Hepatocyte (in vitro differentiated cells): ENCODE results near the gene ALG11. TPM values are rescaled to one million over a fixed set of nuclear protein-coding genes. Genes with fewer than 3 reads are reported as not detected.
A peak's percentile ranks its signal among the peaks of the same experiment; 100 is the strongest.

ENCODE experiments used
- DNase-seq: peaks from one replicate; pipeline ENCODE4 v3.0.0-alpha.2; 2016; ENCODE audit warnings: low spot score
- H2AFZ ChIP-seq: fragments of 200-600 bp; sonication (generic); 2 replicates; pipeline ENCODE4 v1.6.0; 2016; ENCODE audit warnings: antibody characterized with exemption, mild to moderate bottlenecking
- H3K27ac ChIP-seq: fragments of 200-600 bp; sonication (generic); 2 replicates; pipeline ENCODE4 v1.5.1; 2016; ENCODE audit warnings: mild to moderate bottlenecking
- H3K27me3 ChIP-seq: fragments of 200-600 bp; sonication (generic); 2 replicates; pipeline ENCODE4 v1.6.1; 2016
- H3K36me3 ChIP-seq: fragments of 200-600 bp; sonication (generic); replicated peaks from 2 replicates; pipeline ENCODE4 v1.5.1; 2016; ENCODE audit warnings: low read depth; ENCODE audit not compliant: insufficient read depth
- H3K4me1 ChIP-seq: fragments of 200-600 bp; sonication (generic); 2 replicates; pipeline ENCODE4 v1.5.1; 2016; ENCODE audit warnings: mild to moderate bottlenecking, moderate library complexity; ENCODE audit not compliant: insufficient read depth
- H3K4me2 ChIP-seq: fragments of 200-600 bp; sonication (generic); 2 replicates; pipeline ENCODE4 v1.6.0; 2016
- H3K4me3 ChIP-seq: fragments of 200-600 bp; sonication (generic); 2 replicates; pipeline ENCODE4 v1.5.1; 2016; ENCODE audit warnings: mild to moderate bottlenecking
- H3K79me2 ChIP-seq: fragments of 200-600 bp; sonication (generic); 2 replicates; pipeline ENCODE4 v1.6.0; 2017; ENCODE audit warnings: mild to moderate bottlenecking
- H3K9me2 ChIP-seq: fragments of 200-600 bp; sonication (generic); replicated peaks from 2 replicates; pipeline ENCODE4 v1.6.0; 2017; ENCODE audit warnings: mild to moderate bottlenecking; ENCODE audit not compliant: insufficient read depth
- H3K9me3 ChIP-seq: fragments of 200-600 bp; sonication (generic); 2 replicates; pipeline ENCODE4 v1.5.1; 2016; ENCODE audit warnings: low read depth, mild to moderate bottlenecking
- H4K20me1 ChIP-seq: fragments of 200-600 bp; sonication (generic); 2 replicates; pipeline ENCODE4 v1.6.0; 2016; ENCODE audit warnings: mild to moderate bottlenecking; ENCODE audit not compliant: insufficient read depth, poor library complexity, severe bottlenecking
- EZH2 ChIP-seq: fragments of 200-600 bp; sonication (generic); IDR thresholded peaks from 2 replicates; pipeline ENCODE4 v1.6.1; 2016; ENCODE audit warnings: antibody characterized with exemption, mild to moderate bottlenecking, borderline replicate concordance
- EZH2phosphoT487 ChIP-seq: fragments of 200-600 bp; sonication (generic); IDR thresholded peaks from one replicate; pipeline ENCODE4 v1.6.1; 2018; ENCODE audit warnings: antibody characterized with exemption, mild to moderate bottlenecking, low read depth, moderate library complexity; ENCODE audit not compliant: unreplicated experiment, severe bottlenecking
- WGBS: methylation state at CpG from one replicate; pipeline ENCODE4 v1.1.6; 2016; ENCODE audit warnings: low lambda C conversion rate; ENCODE audit errors: missing lambda C conversion rate; 5-methylcytosine and 5-hydroxymethylcytosine counted together
- polyA plus RNA-seq: library from polyadenylated mRNA; unstranded; fragments of >200 nt; fragmentation: Nextera tagmentation; extraction: Ambion mirVana; gene quantifications from 2 replicates; pipeline ENCODE4 v1.2.1, GENCODE V29; 2016
- total RNA-seq: library from RNA; depleted of rRNA; stranded (reverse); fragments of >200 nt; gene quantifications from 2 replicates; pipeline ENCODE4 v1.2.3, GENCODE V29; 2014
- TF ChIP-seq, protein P1 (sequence below): fragments of 200-600 bp; sonication (generic); IDR thresholded peaks from 2 replicates; pipeline ENCODE4 v1.5.1; 2016; ENCODE audit warnings: antibody characterized with exemption, mild to moderate bottlenecking; ENCODE audit not compliant: poor library complexity

Gene ALG11
- total and polyA plus RNA-seq, 2 experiments from 2014 or later: 26.0 to 50.0 TPM

DNA sequence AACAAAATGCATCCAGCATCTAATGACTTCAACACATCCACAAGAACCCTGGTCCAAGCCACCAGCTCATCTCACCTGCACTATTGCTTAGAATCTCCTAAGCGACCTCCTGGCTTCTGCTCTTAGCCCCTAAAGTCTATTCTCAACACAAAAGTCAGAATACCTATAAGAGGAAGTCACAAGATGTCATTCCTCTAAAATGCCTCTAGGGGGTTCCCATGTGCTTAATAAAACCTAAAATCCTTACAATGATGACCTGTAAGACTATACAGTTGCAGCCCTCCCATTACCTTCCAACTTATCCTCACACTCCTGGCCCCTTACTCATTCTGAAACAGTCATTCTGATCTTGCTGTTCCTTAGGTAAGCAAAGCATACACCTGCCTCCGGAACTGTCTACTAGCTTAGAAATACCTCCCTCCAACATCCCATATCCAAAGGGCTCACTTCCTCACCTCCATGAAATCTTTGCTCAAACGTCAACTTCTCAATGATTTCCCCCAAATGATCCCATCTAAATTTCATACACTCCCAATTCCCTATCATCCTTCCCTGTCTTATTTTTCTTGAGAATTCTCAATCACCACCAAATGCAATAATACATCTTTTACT lies 11.0 kb upstream of the ALG11 start:
- WGBS: 58% methylated on average over 3 of the region's 3 CpGs
- Histone ChIP-seq H3K27ac (no peak overlapping the region), H3K4me2 (no peak overlapping the region), H3K9me2 (no peaks in the 10 kb centered on the region), H3K36me3 (no peaks in the 10 kb centered on the region), H3K4me1 (peaks cover 51% of the 10 kb centered on the region), H3K9me3 (no peaks in the 10 kb centered on the region), H3K4me3 (no peak overlapping the region), H3K79me2 (peaks cover 71% of the 10 kb centered on the region), H2AFZ (no peak overlapping the region), H4K20me1 (no peaks in the 10 kb centered on the region), H3K27me3 (no peaks in the 10 kb centered on the region)
- TF ChIP-seq, protein P1, sequence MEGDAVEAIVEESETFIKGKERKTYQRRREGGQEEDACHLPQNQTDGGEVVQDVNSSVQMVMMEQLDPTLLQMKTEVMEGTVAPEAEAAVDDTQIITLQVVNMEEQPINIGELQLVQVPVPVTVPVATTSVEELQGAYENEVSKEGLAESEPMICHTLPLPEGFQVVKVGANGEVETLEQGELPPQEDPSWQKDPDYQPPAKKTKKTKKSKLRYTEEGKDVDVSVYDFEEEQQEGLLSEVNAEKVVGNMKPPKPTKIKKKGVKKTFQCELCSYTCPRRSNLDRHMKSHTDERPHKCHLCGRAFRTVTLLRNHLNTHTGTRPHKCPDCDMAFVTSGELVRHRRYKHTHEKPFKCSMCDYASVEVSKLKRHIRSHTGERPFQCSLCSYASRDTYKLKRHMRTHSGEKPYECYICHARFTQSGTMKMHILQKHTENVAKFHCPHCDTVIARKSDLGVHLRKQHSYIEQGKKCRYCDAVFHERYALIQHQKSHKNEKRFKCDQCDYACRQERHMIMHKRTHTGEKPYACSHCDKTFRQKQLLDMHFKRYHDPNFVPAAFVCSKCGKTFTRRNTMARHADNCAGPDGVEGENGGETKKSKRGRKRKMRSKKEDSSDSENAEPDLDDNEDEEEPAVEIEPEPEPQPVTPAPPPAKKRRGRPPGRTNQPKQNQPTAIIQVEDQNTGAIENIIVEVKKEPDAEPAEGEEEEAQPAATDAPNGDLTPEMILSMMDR: peak; percentile 55
- TF ChIP-seq EZH2: no peak
- peak; percentile 54 for DNase-seq

DNA sequence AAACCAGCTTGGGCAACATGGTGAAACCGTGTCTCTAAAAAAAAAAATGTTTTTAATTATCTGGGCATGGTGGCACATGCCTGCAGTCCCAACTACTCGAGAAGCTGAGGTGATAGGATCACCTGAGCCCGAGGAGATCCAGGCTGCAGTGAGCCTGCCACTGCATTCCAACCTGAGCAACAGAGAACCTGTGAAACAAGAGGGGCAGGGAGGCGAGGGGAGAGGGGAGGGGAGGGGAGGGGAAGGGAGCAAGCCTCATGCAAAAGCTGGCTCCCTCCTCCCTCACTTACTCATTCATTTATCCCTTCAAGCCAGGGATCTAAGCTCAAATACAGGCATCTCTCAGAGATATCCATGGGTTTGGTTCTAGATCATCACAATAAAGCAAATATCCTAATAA lies 9.8 kb upstream of the ALG11 start:
- no peaks in the 10 kb centered on the region for H4K20me1 ChIP-seq
- H3K27me3 ChIP-seq: no peaks in the 10 kb centered on the region
- no peak overlapping the region for H3K27ac ChIP-seq
- peaks cover 54% of the 10 kb centered on the region for H3K4me1 ChIP-seq
- WGBS: 53% methylated on average over 3 of the region's 4 CpGs
- no peaks in the 10 kb centered on the region for H3K36me3 ChIP-seq
- no peak for DNase-seq
- H3K4me3 ChIP-seq: no peak overlapping the region
- H3K9me3 ChIP-seq: no peaks in the 10 kb centered on the region
- no peak overlapping the region for H3K4me2 ChIP-seq
- TF ChIP-seq, protein P1: no peak
- TF ChIP-seq EZH2 (no peak), EZH2phosphoT487 (no peak)
- H3K79me2 ChIP-seq: peaks cover 69% of the 10 kb centered on the region
- H3K9me2 ChIP-seq: no peaks in the 10 kb centered on the region
- no peak overlapping the region for H2AFZ ChIP-seq

DNA sequence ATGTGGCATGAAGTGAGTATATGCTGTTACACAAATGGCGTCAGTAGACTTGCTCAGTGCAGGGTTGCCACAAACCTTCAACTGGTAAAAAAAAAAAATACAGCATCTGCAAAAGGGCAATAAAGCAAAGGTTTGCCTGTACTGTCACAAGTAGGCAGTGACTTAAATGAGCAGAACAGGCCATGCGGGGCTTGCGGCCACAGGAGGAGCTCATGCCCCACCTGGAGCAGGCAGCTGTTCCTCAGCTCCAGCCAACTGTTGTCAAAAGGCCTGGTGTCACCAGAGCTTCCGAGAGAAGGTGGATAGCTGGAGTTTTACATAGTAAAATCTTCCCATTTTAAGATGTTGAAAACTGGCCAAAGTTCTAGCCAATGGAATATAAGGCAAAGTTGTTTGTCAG lies 8.7 kb upstream of the ALG11 start:
- WGBS: 76% methylated on average over 4 of the region's 4 CpGs

More for the DNA sequence above, 8.7 kb upstream of the ALG11 start:
- H3K27me3 ChIP-seq: no peaks in the 10 kb centered on the region
- H2AFZ ChIP-seq: no peak overlapping the region
- DNase-seq: no peak
- H3K36me3 ChIP-seq: no peaks in the 10 kb centered on the region
- TF ChIP-seq EZH2phosphoT487 (no peak), EZH2 (no peak)
- TF ChIP-seq, protein P1: no peak
- no peak overlapping the region for H3K27ac ChIP-seq
- no peaks in the 10 kb centered on the region for H3K9me3 ChIP-seq
- no peak overlapping the region for H3K4me2 ChIP-seq
- no peak overlapping the region for H3K4me3 ChIP-seq
- peaks cover 45% of the 10 kb centered on the region for H3K4me1 ChIP-seq
- no peaks in the 10 kb centered on the region for H4K20me1 ChIP-seq
- no peaks in the 10 kb centered on the region for H3K9me2 ChIP-seq
- H3K79me2 ChIP-seq: peaks cover 79% of the 10 kb centered on the region
